Caki2 (cell line): ENCODE measurements around the gene SLC22A16. TPM values are rescaled to one million over a fixed set of nuclear protein-coding genes. Genes with fewer than 3 reads are reported as not detected.

ENCODE experiments used
- DNase-seq: peaks from one replicate; pipeline ENCODE4 v3.0.0-alpha.2; 2015; ENCODE audit warnings: low read depth
- in situ Hi-C: cut with HindIII; loops from 2 replicates; pipeline ENCODE4 v1.10.0; 2016; ENCODE audit warnings: low sequenced_read_pairs, low pct_unique_long_range_greater_than_20kb, mixed read lengths
- total RNA-seq: library from RNA; depleted of rRNA; stranded (reverse); fragments of >200 nt; shearing (Covaris generic); gene quantifications from 2 replicates; pipeline ENCODE4 v1.2.3, GENCODE V29; 2014; ENCODE audit warnings: low replicate concordance; rRNA removed

The SLC22A16 gene
- total RNA-seq, 1 experiment from 2014 or later, result not detected

GRCh38 chr6:110389689-110390382 lies 86.6 kb downstream of the SLC22A16 start:
- in situ Hi-C loops, result no loop called here
- DNase-seq, result no peak

- in situ Hi-C loops, result no loop called here
- no peak for DNase-seq
These were observed 88.4 kb downstream of the SLC22A16 start for GRCh38 chr6:110387986-110388385.

- in situ Hi-C loops, result no loop called here
- DNase-seq, result no peak
These were observed 91.0 kb downstream of the SLC22A16 start for GRCh38 chr6:110385458-110385863.

GRCh38 chr6:110378552-110378951 lies 97.9 kb downstream of the SLC22A16 start:
- in situ Hi-C loops, result no loop called here
- no peak for DNase-seq

Other genes starting within 250 kb of the SLC22A16 start
- not detected in 2 replicates for gene METTL24, start 118.3 kb downstream of the SLC22A16 start, total RNA-seq
- 2.1 and 6.9 TPM in 2 replicates for gene DDO, start 61.0 kb downstream of the SLC22A16 start, total RNA-seq